HCT116 (cell line): ENCODE measurements around the gene OR2L3. TPM values are rescaled to one million over a fixed set of nuclear protein-coding genes. Genes with fewer than 3 reads are reported as not detected.

Source experiments
- ATAC-seq: fragments of 200-7000 bp; cut with Tn5 transposase; 2 replicates; pipeline ENCODE4 v1.9.1; 2020; ENCODE audit warnings: mild to moderate bottlenecking, moderate library complexity
- BruUV-seq: library from RNA; stranded (reverse); fragments of 400-500 nt; replicated peaks from 2 replicates; lab custom pipeline; 2021; lab: Mats Ljungman, UMichigan
- CTCF ChIA-PET: fragments of 300-600 bp; sonication (Branson Sonifier 250); formaldehyde crosslinking; loops from one replicate; lab custom pipeline; 2021; ENCODE audit warnings: antibody characterized with exemption; lab: Charles Lee
- POLR2A ChIA-PET: fragments of 300-600, 350-600 bp; sonication (Branson Sonifier 250); formaldehyde crosslinking; loops from one replicate; lab custom pipeline; 2021; ENCODE audit warnings: antibody characterized with exemption; lab: Charles Lee
- RAD21 ChIA-PET, 2 experiments: fragments of 300-600 bp; sonication (Branson Sonifier 250); formaldehyde crosslinking; loops; one replicate each; lab custom pipeline; 2023; ENCODE audit warnings: low total read pairs in 2 of 2; ENCODE audit not compliant: uncharacterized antibody in 2 of 2, unreplicated experiment in 2 of 2, low non-redundant PET in 1 of 2; lab: Charles Lee
- DNase-seq: peaks from one replicate; pipeline ENCODE4 v3.0.0-alpha.2; 2010; ENCODE audit warnings: low read depth, low spot score
- H2AFZ ChIP-seq: fragments of 200-600 bp; shearing (Covaris generic), sonication (generic); 2 replicates; pipeline ENCODE4 v1.6.1; 2017; ENCODE audit warnings: low read depth, mixed run types, mixed read lengths, antibody characterized with exemption, low read length; ENCODE audit not compliant: poor library complexity, severe bottlenecking
- H3K27ac ChIP-seq: 2 replicates; pipeline ENCODE4 v1.5.1; 2012; ENCODE audit warnings: low read depth, low read length
- H3K27me3 ChIP-seq: fragments of 200-600 bp; sonication (generic); 2 replicates; pipeline ENCODE4 v1.6.1; 2016; ENCODE audit warnings: mixed run types, low read length, mixed read lengths; ENCODE audit not compliant: insufficient read depth
- H3K36me3 ChIP-seq, 2 experiments: fragments of 200-500 bp in 1 of 2; fragments of 200-600 bp in 1 of 2; sonication (Bioruptor generic) in 1 of 2; sonication (generic) in 1 of 2; 2 replicates each; pipeline versions ENCODE4 v1.5.1 to v1.6.1; 2014 to 2016; ENCODE audit warnings: low read length in 2 of 2, inconsistent platforms in 1 of 2, mixed read lengths in 1 of 2, mixed run types in 1 of 2; ENCODE audit not compliant: insufficient read depth in 2 of 2, control insufficient read depth in 1 of 2
- H3K4me1 ChIP-seq, 2 experiments: fragments of 200-600 bp in 1 of 2; sonication (generic) in 1 of 2; 2 replicates each; pipeline versions ENCODE4 v1.5.1 to v1.6.1; 2012 to 2017; ENCODE audit warnings: low read length in 2 of 2, inconsistent platforms in 1 of 2, mild to moderate bottlenecking in 1 of 2, mixed read lengths in 1 of 2, mixed run types in 1 of 2, moderate library complexity in 1 of 2; ENCODE audit not compliant: insufficient read depth in 2 of 2, control insufficient read depth in 1 of 2
- H3K4me2 ChIP-seq: fragments of 200-600 bp; sonication (generic); 2 replicates; pipeline ENCODE4 v1.6.1; 2017; ENCODE audit warnings: mixed run types, low read length, mixed read lengths
- H3K4me3 ChIP-seq, 2 experiments: fragments of 200-600 bp in 1 of 2; sonication (generic) in 1 of 2; replicated peaks in 1 of 2; 2 replicates each; pipeline ENCODE4 v1.5.1; 2011 to 2016; ENCODE audit warnings: low read length in 2 of 2, control low read depth in 1 of 2, low read depth in 1 of 2, mild to moderate bottlenecking in 1 of 2, mixed read lengths in 1 of 2, mixed run types in 1 of 2
- H3K79me2 ChIP-seq: fragments of 200-600 bp; sonication (generic); 2 replicates; pipeline ENCODE4 v1.6.1; 2017; ENCODE audit warnings: mild to moderate bottlenecking, mixed run types, low read length, moderate library complexity, mixed read lengths; ENCODE audit not compliant: insufficient read depth
- H3K9ac ChIP-seq: fragments of 200-600 bp; sonication (generic); 2 replicates; pipeline ENCODE4 v1.6.1; 2016; ENCODE audit warnings: low read length, mixed read lengths
- H3K9me2 ChIP-seq: fragments of 200-600 bp; sonication (generic), shearing (Covaris generic); 2 replicates; pipeline ENCODE4 v1.6.1; 2017; ENCODE audit warnings: mixed run types, mild to moderate bottlenecking, moderate library complexity; ENCODE audit not compliant: insufficient read depth
- H3K9me3 ChIP-seq, 2 experiments: fragments of 200-500 bp in 1 of 2; fragments of 200-600 bp in 1 of 2; sonication (Bioruptor generic) in 1 of 2; sonication (generic) in 1 of 2; 2 replicates each; pipeline ENCODE4 v1.6.1; 2014 to 2017; ENCODE audit warnings: low read length in 2 of 2, mixed read lengths in 2 of 2, inconsistent platforms in 1 of 2, low read depth in 1 of 2, mild to moderate bottlenecking in 1 of 2, mixed run types in 1 of 2, moderate library complexity in 1 of 2; ENCODE audit not compliant: control insufficient read depth in 1 of 2, insufficient read depth in 1 of 2
- H4K20me1 ChIP-seq: fragments of 200-600 bp; sonication (generic), shearing (Covaris generic); 2 replicates; pipeline ENCODE4 v1.6.1; 2017; ENCODE audit warnings: mixed run types, mild to moderate bottlenecking, moderate library complexity; ENCODE audit not compliant: insufficient read depth
- CBX3 ChIP-seq: IDR thresholded peaks from 2 replicates; pipeline ENCODE4 v1.6.1; 2012; ENCODE audit warnings: low read depth
- EGR1 ChIP-seq: IDR thresholded peaks from 2 replicates; pipeline ENCODE4 v1.6.1; 2012; ENCODE audit warnings: low read depth
- ELF1 ChIP-seq: IDR thresholded peaks from 2 replicates; pipeline ENCODE4 v1.6.1; 2012; ENCODE audit warnings: low read depth, borderline replicate concordance
- EZH2 ChIP-seq: fragments of 200-600 bp; sonication (generic); IDR thresholded peaks from 2 replicates; pipeline ENCODE4 v1.6.1; 2017; ENCODE audit warnings: antibody characterized with exemption, mixed run types
- FOSL1 ChIP-seq: IDR thresholded peaks from 2 replicates; pipeline ENCODE4 v1.6.1; 2012; ENCODE audit warnings: low read depth
- JUND ChIP-seq: IDR thresholded peaks from 2 replicates; pipeline ENCODE4 v1.6.1; 2012
- POLR2A ChIP-seq: IDR thresholded peaks from 2 replicates; pipeline ENCODE4 v1.7.0; 2011; ENCODE audit warnings: borderline replicate concordance; ENCODE audit not compliant: insufficient read depth, insufficient read length; ENCODE audit errors: extremely low read depth
- POLR2AphosphoS5 ChIP-seq: IDR thresholded peaks from 2 replicates; pipeline ENCODE4 v1.6.1; 2011; ENCODE audit warnings: mild to moderate bottlenecking, low read depth, low read length, moderate library complexity
- REST ChIP-seq: IDR thresholded peaks from 2 replicates; pipeline ENCODE4 v1.6.1; 2012; ENCODE audit warnings: low read depth
- SP1 ChIP-seq: IDR thresholded peaks from 2 replicates; pipeline ENCODE4 v1.6.1; 2012; ENCODE audit warnings: low read depth
- SRF ChIP-seq: IDR thresholded peaks from 2 replicates; pipeline ENCODE4 v1.6.1; 2012; ENCODE audit warnings: low read depth
- TCF7L2 ChIP-seq: IDR thresholded peaks from 2 replicates; pipeline ENCODE4 v1.7.0; 2011; ENCODE audit warnings: borderline replicate concordance, inconsistent platforms; ENCODE audit not compliant: insufficient read depth, insufficient read length; ENCODE audit errors: extremely low read depth
- intact Hi-C: fragments of 100-400 bp; cut with micrococcal nuclease; formaldehyde crosslinking; loops from 2 replicates; pipeline ENCODE4 v1.10.0; 2022
- total RNA-seq: library from RNA; stranded (reverse); gene quantifications from one replicate; pipeline ENCODE4 v1.2.1, GENCODE V29; 2021; ENCODE audit not compliant: unreplicated experiment
- TF ChIP-seq, protein P1 (sequence below): IDR thresholded peaks from 2 replicates; pipeline ENCODE4 v1.6.1; 2012
- TF ChIP-seq, protein P2 (sequence below), 3 experiments: fragments of 200-600 bp in 1 of 3; sonication (generic) in 1 of 3; IDR thresholded peaks in 2 of 3; conservative IDR thresholded peaks in 1 of 3; 2 replicates each; pipeline ENCODE4 v1.5.1; 2012 to 2017; ENCODE audit warnings: low read depth in 2 of 3, low read length in 2 of 3, antibody characterized with exemption in 1 of 3, borderline replicate concordance in 1 of 3, control low read depth in 1 of 3, mild to moderate bottlenecking in 1 of 3, mixed read lengths in 1 of 3, mixed run types in 1 of 3, moderate library complexity in 1 of 3; ENCODE audit not compliant: insufficient read depth in 1 of 3

OR2L3 gene
- total RNA-seq, 1 experiment from 2014 or later: not detected

DNA sequence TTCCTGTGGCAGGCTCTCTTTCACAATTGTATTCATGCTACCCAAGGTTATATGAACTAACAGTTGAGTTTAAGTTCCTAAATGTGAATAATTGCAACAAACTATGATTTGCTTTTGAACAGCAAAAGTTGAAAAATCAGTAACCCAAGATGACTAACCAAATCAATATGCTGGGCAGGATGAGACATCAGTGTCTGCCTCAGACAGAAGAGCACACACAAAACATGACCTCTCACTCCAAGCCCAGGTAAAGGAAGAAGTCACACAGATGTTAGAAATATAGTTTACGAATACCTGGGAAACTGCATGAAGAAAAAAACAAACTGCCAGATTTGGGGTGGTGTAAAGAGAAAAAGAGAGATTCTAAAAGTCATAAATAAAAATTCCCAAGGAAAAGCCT, 51.9 kb downstream of the OR2L3 start:
- H3K4me2 ChIP-seq: no peak overlapping the region
- H3K9me2 ChIP-seq: no peaks in the 10 kb centered on the region
- no peaks in the 10 kb centered on the region for H4K20me1 ChIP-seq
- H3K36me3 ChIP-seq: no peaks in the 10 kb centered on the region
- POLR2A ChIA-PET: no interaction called here
- BruUV-seq: no TSS peak
- H3K4me3 ChIP-seq: no peak overlapping the region
- no peak overlapping the region for H3K9ac ChIP-seq
- H3K27ac ChIP-seq: no peak overlapping the region
- TF ChIP-seq, protein P1, sequence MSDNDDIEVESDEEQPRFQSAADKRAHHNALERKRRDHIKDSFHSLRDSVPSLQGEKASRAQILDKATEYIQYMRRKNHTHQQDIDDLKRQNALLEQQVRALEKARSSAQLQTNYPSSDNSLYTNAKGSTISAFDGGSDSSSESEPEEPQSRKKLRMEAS: no peak
- TF ChIP-seq EGR1 (no peak), EZH2 (no peak), TCF7L2 (no peak), POLR2AphosphoS5 (no peak), CBX3 (no peak), SRF (no peak), JUND (no peak), SP1 (no peak), ELF1 (no peak), REST (no peak), POLR2A (no peak), FOSL1 (no peak)
- TF ChIP-seq, protein P2, sequence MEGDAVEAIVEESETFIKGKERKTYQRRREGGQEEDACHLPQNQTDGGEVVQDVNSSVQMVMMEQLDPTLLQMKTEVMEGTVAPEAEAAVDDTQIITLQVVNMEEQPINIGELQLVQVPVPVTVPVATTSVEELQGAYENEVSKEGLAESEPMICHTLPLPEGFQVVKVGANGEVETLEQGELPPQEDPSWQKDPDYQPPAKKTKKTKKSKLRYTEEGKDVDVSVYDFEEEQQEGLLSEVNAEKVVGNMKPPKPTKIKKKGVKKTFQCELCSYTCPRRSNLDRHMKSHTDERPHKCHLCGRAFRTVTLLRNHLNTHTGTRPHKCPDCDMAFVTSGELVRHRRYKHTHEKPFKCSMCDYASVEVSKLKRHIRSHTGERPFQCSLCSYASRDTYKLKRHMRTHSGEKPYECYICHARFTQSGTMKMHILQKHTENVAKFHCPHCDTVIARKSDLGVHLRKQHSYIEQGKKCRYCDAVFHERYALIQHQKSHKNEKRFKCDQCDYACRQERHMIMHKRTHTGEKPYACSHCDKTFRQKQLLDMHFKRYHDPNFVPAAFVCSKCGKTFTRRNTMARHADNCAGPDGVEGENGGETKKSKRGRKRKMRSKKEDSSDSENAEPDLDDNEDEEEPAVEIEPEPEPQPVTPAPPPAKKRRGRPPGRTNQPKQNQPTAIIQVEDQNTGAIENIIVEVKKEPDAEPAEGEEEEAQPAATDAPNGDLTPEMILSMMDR (IDR thresholded peaks at IDR 0.05 in 2 of 3, conservative IDR thresholded peaks at IDR 0.05 in 1 of 3; ENCODE audit: borderline replicate concordance in 1 of 3, insufficient read depth in 1 of 3, low read depth in 2 of 3, low read length in 2 of 3): no peak
- no peaks in the 10 kb centered on the region for H3K4me1 ChIP-seq
- H3K79me2 ChIP-seq: no peaks in the 10 kb centered on the region
- RAD21 ChIA-PET: no interaction called here
- no peaks in the 10 kb centered on the region for H3K27me3 ChIP-seq
- H2AFZ ChIP-seq: no peak overlapping the region
- intact Hi-C loops: loop anchor here (10.0 kb wide), 1 partner anchor 56 kb away; no protein-coding TSS in a partner anchor
- no peak for DNase-seq
- CTCF ChIA-PET: no interaction called here
- no peak for ATAC-seq
- H3K9me3 ChIP-seq: peaks cover 16 to 17% of the 10 kb centered on the region in 2 experiments; a peak in 2 of 4 replicates
